PC-9 (cell line): ENCODE data around the gene ASB8. TPM values are rescaled to one million over a fixed set of nuclear protein-coding genes. Genes with fewer than 3 reads are reported as not detected.

ENCODE experiments used
- BruUV-seq: library from RNA; stranded (reverse); fragments of 400-500 nt; replicated peaks from 2 replicates; lab custom pipeline; 2021; lab: Mats Ljungman, UMichigan
- CTCF ChIA-PET: fragments of 300-600 bp; sonication (Branson Sonifier 250); formaldehyde crosslinking; loops from one replicate; lab custom pipeline; 2022; ENCODE audit warnings: antibody characterized with exemption; lab: Charles Lee
- POLR2A ChIA-PET: fragments of 300-600 bp; sonication (Branson Sonifier 250); formaldehyde crosslinking; loops from one replicate; lab custom pipeline; 2022; ENCODE audit warnings: antibody characterized with exemption; ENCODE audit not compliant: unreplicated experiment; lab: Charles Lee
- DNase-seq, 2 experiments: peaks; one replicate each; pipeline versions ENCODE4 v3.0.0 to v3.0.0-alpha.2; 2015 to 2022; ENCODE audit warnings: mixed read lengths in 1 of 2
- H2AFZ ChIP-seq: fragments of 200-600 bp; sonication (generic); 2 replicates; pipeline ENCODE4 v1.8.1; 2017; ENCODE audit warnings: antibody characterized with exemption
- H3F3A ChIP-seq: fragments of 200-600 bp; sonication (generic); 2 replicates; pipeline ENCODE4 v1.8.1; 2017; ENCODE audit warnings: antibody characterized with exemption, mild to moderate bottlenecking, low read depth; ENCODE audit not compliant: insufficient read depth
- H3K27ac ChIP-seq: fragments of 200-600 bp; sonication (generic); 2 replicates; pipeline ENCODE4 v1.6.1; 2016; ENCODE audit warnings: mixed run types
- H3K27me3 ChIP-seq: fragments of 200-600 bp; sonication (generic); 2 replicates; pipeline ENCODE4 v1.6.1; 2016; ENCODE audit warnings: low read depth, mixed run types; ENCODE audit not compliant: insufficient read depth
- H3K36me3 ChIP-seq: fragments of 200-600 bp; sonication (generic); 2 replicates; pipeline ENCODE4 v1.6.1; 2016; ENCODE audit warnings: low read depth, mixed run types
- H3K4me1 ChIP-seq: fragments of 200-600 bp; sonication (generic); replicated peaks from 2 replicates; pipeline ENCODE4 v1.6.1; 2016; ENCODE audit warnings: mixed run types; ENCODE audit not compliant: insufficient read depth
- H3K4me2 ChIP-seq: fragments of 200-600 bp; sonication (generic); 2 replicates; pipeline ENCODE4 v1.6.1; 2017; ENCODE audit warnings: mixed run types
- H3K4me3 ChIP-seq: fragments of 200-600 bp; sonication (generic); 2 replicates; pipeline ENCODE4 v1.6.1; 2016; ENCODE audit warnings: mixed run types
- H3K79me2 ChIP-seq: fragments of 200-600 bp; sonication (generic); 2 replicates; pipeline ENCODE4 v1.6.1; 2017; ENCODE audit warnings: low read depth, mixed run types
- H3K9me2 ChIP-seq: fragments of 200-600 bp; sonication (generic); 2 replicates; pipeline ENCODE4 v1.8.1; 2017; ENCODE audit warnings: mild to moderate bottlenecking; ENCODE audit not compliant: insufficient read depth
- H3K9me3 ChIP-seq: fragments of 200-600 bp; sonication (generic); 2 replicates; pipeline ENCODE4 v1.8.1; 2016; ENCODE audit warnings: low read depth; ENCODE audit not compliant: insufficient read depth
- H4K20me1 ChIP-seq: fragments of 200-600 bp; sonication (generic); 2 replicates; pipeline ENCODE4 v1.8.1; 2017; ENCODE audit not compliant: insufficient read depth
- EZH2 ChIP-seq: fragments of 200-600 bp; sonication (generic); IDR thresholded peaks from 2 replicates; pipeline ENCODE4 v1.8.0; 2017; ENCODE audit warnings: antibody characterized with exemption, low read depth
- intact Hi-C: fragments of 100-400 bp; cut with micrococcal nuclease; formaldehyde crosslinking; loops from one replicate; pipeline ENCODE4 v1.10.0; 2022; ENCODE audit not compliant: unreplicated experiment
- total RNA-seq: library from RNA; stranded (reverse); gene quantifications from 2 replicates; pipeline ENCODE4 v1.2.3, GENCODE V29; 2021
- TF ChIP-seq, protein P1 (sequence below): fragments of 200-600 bp; sonication (generic); conservative IDR thresholded peaks from 2 replicates; pipeline ENCODE4 v1.6.1; 2017; ENCODE audit warnings: mixed run types, antibody characterized with exemption, mild to moderate bottlenecking, moderate library complexity

Gene ASB8
- total RNA-seq, 1 experiment from 2014 or later, result 25.1 TPM

DNA sequence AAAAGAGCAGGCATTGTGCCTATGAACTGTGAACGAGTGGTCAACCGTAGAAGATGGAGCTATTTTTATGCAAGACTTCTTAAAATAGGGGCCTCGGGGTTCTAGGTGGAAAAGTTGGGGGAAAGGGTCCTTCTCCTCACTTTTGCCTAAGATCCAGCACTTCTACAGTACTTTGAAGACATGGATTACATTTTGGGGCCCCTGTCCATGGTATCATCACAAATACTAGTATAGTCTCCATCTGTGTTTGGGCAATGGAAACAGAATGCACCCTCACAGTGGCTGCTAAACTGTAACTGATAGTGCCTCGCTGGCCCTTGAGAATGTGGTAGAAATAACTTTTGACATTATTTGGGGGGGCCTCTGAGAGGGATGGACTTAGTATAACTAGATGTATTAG is 20.7 kb upstream of the ASB8 start:
- Histone ChIP-seq H3K27me3 (peaks cover 21% of the 10 kb centered on the region), H3K79me2 (no peaks in the 10 kb centered on the region), H3K4me2 (no peak overlapping the region), H3K9me2 (no peaks in the 10 kb centered on the region), H4K20me1 (no peaks in the 10 kb centered on the region), H3K27ac (no peak overlapping the region), H3K4me3 (no peak overlapping the region), H3F3A (no peaks in the 10 kb centered on the region), H3K4me1 (peaks cover 8% of the 10 kb centered on the region), H3K36me3 (no peaks in the 10 kb centered on the region), H2AFZ (no peak overlapping the region), H3K9me3 (no peaks in the 10 kb centered on the region)
- intact Hi-C loops, result no loop called here
- BruUV-seq, result no TSS peak
- no peak for TF ChIP-seq EZH2
- TF ChIP-seq, protein P1, sequence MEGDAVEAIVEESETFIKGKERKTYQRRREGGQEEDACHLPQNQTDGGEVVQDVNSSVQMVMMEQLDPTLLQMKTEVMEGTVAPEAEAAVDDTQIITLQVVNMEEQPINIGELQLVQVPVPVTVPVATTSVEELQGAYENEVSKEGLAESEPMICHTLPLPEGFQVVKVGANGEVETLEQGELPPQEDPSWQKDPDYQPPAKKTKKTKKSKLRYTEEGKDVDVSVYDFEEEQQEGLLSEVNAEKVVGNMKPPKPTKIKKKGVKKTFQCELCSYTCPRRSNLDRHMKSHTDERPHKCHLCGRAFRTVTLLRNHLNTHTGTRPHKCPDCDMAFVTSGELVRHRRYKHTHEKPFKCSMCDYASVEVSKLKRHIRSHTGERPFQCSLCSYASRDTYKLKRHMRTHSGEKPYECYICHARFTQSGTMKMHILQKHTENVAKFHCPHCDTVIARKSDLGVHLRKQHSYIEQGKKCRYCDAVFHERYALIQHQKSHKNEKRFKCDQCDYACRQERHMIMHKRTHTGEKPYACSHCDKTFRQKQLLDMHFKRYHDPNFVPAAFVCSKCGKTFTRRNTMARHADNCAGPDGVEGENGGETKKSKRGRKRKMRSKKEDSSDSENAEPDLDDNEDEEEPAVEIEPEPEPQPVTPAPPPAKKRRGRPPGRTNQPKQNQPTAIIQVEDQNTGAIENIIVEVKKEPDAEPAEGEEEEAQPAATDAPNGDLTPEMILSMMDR, result no peak
- ChIA-PET CTCF (no interaction called here), POLR2A (no interaction called here)
- no peak for DNase-seq

DNA sequence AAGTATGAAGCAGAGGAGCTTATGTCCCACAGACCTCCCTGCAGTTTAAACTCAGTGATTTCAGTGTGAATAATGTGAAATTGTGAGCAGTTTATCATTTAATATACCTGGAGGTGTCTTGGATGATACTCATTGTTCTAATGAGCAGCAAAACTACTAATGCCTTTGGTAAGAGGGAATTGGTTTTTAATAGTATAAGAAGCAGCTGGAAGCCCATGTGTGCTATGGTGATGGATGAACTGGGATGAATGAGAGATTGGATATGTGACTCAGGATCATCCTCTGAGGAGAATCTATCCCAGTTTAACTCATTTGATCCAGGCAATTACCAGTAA is 19.1 kb upstream of the ASB8 start:
- no peaks in the 10 kb centered on the region for H3K9me2 ChIP-seq
- intact Hi-C loops, result no loop called here
- H3K79me2 ChIP-seq, result no peaks in the 10 kb centered on the region
- no peaks in the 10 kb centered on the region for H4K20me1 ChIP-seq
- TF ChIP-seq, protein P1, result no peak
- H3K27ac ChIP-seq, result no peak overlapping the region
- no peaks in the 10 kb centered on the region for H3K9me3 ChIP-seq
- CTCF ChIA-PET, result no interaction called here
- no peak for DNase-seq
- H3F3A ChIP-seq, result no peaks in the 10 kb centered on the region
- H3K36me3 ChIP-seq, result no peaks in the 10 kb centered on the region
- peaks cover 16% of the 10 kb centered on the region for H3K27me3 ChIP-seq
- 0 out of 2 replicates have a peak overlapping the region, but pooled peaks have one; percentile 30 for H2AFZ ChIP-seq
- H3K4me1 ChIP-seq, result peaks cover 8% of the 10 kb centered on the region
- peak overlapping the region; percentile 57 for H3K4me2 ChIP-seq
- POLR2A ChIA-PET, result interaction anchor here (0.7 kb wide), 1 partner anchor 613 kb away, joined by 12 read pairs; no protein-coding TSS in a partner anchor
- H3K4me3 ChIP-seq, result no peak overlapping the region
- BruUV-seq, result no TSS peak

DNA sequence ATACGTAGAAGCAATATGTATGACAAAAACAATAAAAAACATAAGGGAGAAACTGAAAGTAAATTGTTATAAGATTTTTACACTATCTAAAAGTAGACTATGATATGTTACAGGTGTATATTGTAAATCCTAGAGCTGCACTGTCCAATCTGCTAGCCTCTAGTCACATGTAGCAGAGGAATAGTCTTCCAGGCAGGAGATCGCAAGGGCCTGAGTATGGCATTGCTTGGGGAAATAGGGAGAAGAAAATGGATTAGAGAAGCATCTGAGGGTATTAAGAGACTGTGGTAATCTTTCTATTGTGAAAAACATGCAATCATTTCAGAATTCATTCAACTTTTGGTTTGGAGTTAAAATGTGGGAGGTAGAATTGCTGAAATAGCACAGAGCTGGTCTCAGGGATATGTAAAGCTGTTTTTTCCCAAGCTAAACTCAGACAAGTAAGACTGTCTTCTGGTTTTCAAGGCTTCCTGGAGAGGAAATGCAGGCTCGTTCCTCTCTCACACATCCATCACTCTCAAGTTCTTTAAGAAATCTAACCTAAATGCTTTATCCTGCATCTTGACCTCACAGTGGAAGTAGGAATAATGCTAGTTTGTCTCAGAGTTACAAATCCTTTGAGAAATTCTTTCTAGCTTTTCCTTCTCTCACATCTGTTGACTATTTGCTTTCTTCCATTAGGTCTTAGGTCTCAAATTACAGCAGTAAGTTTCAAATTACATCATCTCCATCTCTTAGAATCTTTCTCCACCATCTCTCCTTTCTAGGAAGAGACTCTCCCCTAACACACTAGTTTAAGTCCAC is 18.5 kb upstream of the ASB8 start:
- TF ChIP-seq, protein P1, result no peak
- TF ChIP-seq EZH2, result no peak
- no TSS peak for BruUV-seq
- Histone ChIP-seq H3K27ac (no peak overlapping the region), H3K36me3 (no peaks in the 10 kb centered on the region), H3K9me2 (no peaks in the 10 kb centered on the region), H3K9me3 (no peaks in the 10 kb centered on the region), H3F3A (no peaks in the 10 kb centered on the region), H3K4me2 (peak overlapping the region; percentile 57), H4K20me1 (no peaks in the 10 kb centered on the region), H2AFZ (0 out of 2 replicates have a peak overlapping the region, but pooled peaks have one; percentile 30), H3K4me1 (peaks cover 8% of the 10 kb centered on the region), H3K79me2 (no peaks in the 10 kb centered on the region), H3K4me3 (no peak overlapping the region), H3K27me3 (peaks cover 16% of the 10 kb centered on the region)
- intact Hi-C loops, result no loop called here
- CTCF ChIA-PET, result no interaction called here
- POLR2A ChIA-PET, result interaction anchor here (0.7 kb wide), 2 partner anchors 10 to 614 kb away, joined by 5 to 12 read pairs; no protein-coding TSS in a partner anchor
- no peak for DNase-seq
